ENCODE results near the gene DNMBP.

The DNMBP gene

DNA sequence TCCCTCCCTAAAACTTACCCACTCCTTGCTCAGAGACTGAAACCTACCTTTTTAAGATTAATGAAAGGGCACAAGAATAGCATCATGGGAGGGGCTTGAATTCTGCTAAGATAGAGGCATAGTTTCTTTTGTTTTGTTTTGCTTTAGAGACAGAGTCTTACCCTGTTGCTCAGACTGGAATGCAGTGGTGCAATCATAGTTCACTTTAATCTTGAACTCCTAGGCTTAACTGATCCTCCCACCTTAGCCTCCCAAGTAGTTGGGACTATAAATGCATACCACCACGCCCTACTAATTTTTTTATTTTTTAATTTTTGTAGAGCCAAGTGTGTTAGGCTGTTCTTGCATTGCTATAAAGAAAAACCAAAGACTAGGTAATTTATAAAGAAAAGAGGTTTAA, 17.7 kb upstream of the DNMBP start:
- POLR2A ChIA-PET = interaction anchor here (0.6 kb wide), 1 partner anchor 72 kb away, joined by 3 read pairs; no protein-coding TSS in a partner anchor
- WGBS (ENCODE audit: insufficient coverage) = no CpG with 5 or more reads among the region's 1 CpG
- Histone ChIP-seq H3K9me3 (ENCODE audit: control extremely low read depth in 1 of 5, control insufficient read depth in 4 of 5, insufficient read depth in 2 of 5, low read depth in 1 of 5, low read length in 4 of 5) (peaks cover 0 to 16% (median 9%) of the 10 kb centered on the region in 5 experiments), H3K27me3 (replicated peaks in 2 of 5; ENCODE audit: control insufficient read depth in 4 of 5, insufficient read depth in 5 of 5, low read length in 4 of 5) (no peaks in the 10 kb centered on the region), H3K4me1 (ENCODE audit: control extremely low read depth in 1 of 4, control insufficient read depth in 4 of 4, insufficient read depth in 4 of 4, low read length in 3 of 4) (no peaks in the 10 kb centered on the region), H3K27ac (ENCODE audit: insufficient read depth in 1 of 2, low read depth in 1 of 2, low read length in 2 of 2, poor library complexity in 1 of 2, severe bottlenecking in 2 of 2) (no peak overlapping the region), H3K4me3 (ENCODE audit: control insufficient read depth in 1 of 7, extremely low read depth in 1 of 7, insufficient read depth in 4 of 7, low read depth in 2 of 7, low read length in 6 of 7) (no peak overlapping the region), H3K36me3 (ENCODE audit: control insufficient read depth in 4 of 4, insufficient read depth in 4 of 4, low read length in 3 of 4) (no peaks in the 10 kb centered on the region)
- DNase-seq = no peak
- CTCF ChIA-PET = no interaction called here

DNA sequence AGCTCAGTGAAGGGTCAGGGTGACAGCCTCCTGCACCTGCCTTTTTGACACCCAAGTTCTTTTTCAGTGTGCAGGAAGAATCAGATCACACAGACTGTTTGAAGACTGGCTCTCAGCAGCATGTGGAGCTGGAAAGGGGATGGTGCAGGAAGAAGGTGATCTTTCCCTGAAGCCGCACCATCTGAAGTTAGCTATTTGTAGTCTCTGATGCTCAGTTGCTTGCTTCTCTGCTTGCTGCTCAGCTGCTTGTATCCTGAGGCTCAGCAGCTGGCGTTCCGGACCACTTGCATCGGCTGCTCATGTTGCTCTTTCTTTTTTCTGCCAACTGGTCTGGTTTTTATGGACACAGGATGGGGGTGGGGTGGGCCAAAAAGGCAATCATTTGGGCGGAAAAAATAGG, 15.8 kb upstream of the DNMBP start:
- H3K4me1 ChIP-seq (ENCODE audit: control extremely low read depth in 1 of 4, control insufficient read depth in 4 of 4, insufficient read depth in 4 of 4, low read length in 3 of 4) = no peaks in the 10 kb centered on the region
- no peak overlapping the region for H3K27ac ChIP-seq (ENCODE audit: insufficient read depth in 1 of 2, low read depth in 1 of 2, low read length in 2 of 2, poor library complexity in 1 of 2, severe bottlenecking in 2 of 2)
- POLR2A ChIA-PET = no interaction called here
- 95% methylated on average over 4 of the region's 5 CpGs for WGBS (ENCODE audit: insufficient coverage)
- no peak overlapping the region for H3K4me3 ChIP-seq (ENCODE audit: control insufficient read depth in 1 of 7, extremely low read depth in 1 of 7, insufficient read depth in 4 of 7, low read depth in 2 of 7, low read length in 6 of 7)
- no peak for DNase-seq
- peaks cover 0 to 16% (median 9%) of the 10 kb centered on the region in 5 experiments for H3K9me3 ChIP-seq (ENCODE audit: control extremely low read depth in 1 of 5, control insufficient read depth in 4 of 5, insufficient read depth in 2 of 5, low read depth in 1 of 5, low read length in 4 of 5)
- CTCF ChIA-PET = interaction anchor here (1.2 to 1.5 kb wide), 2 partner anchors 20 to 180 kb away, joined by 5 to 7 read pairs; no protein-coding TSS in a partner anchor
- H3K36me3 ChIP-seq (ENCODE audit: control insufficient read depth in 4 of 4, insufficient read depth in 4 of 4, low read length in 3 of 4) = no peaks in the 10 kb centered on the region
- no peaks in the 10 kb centered on the region for H3K27me3 ChIP-seq (replicated peaks in 2 of 5; ENCODE audit: control insufficient read depth in 4 of 5, insufficient read depth in 5 of 5, low read length in 4 of 5)

DNA sequence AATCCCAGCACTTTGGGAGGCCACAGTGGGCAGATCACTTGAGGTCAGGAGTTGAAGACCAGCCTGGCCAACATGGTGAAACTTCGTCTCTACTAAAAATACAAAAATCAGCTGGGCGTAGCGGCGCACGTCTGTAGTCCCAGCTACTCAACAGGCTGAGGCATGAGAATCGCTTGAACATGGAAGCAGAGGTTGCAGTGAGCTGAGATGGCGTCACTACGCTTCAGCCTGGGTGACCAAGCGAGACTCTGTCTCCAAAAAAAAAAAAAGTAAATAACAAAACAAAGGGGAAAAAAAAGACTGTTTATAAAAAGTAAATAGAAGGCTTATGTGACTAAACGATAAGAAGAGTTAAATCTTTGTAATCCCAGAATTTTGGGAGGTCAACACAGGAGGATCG, 15.0 kb upstream of the DNMBP start:
- 83% methylated on average over 8 of the region's 11 CpGs for WGBS (ENCODE audit: insufficient coverage)
- Histone ChIP-seq H3K27ac (ENCODE audit: insufficient read depth in 1 of 2, low read depth in 1 of 2, low read length in 2 of 2, poor library complexity in 1 of 2, severe bottlenecking in 2 of 2) (no peak overlapping the region), H3K4me3 (ENCODE audit: control insufficient read depth in 1 of 7, extremely low read depth in 1 of 7, insufficient read depth in 4 of 7, low read depth in 2 of 7, low read length in 6 of 7) (no peak overlapping the region), H3K27me3 (replicated peaks in 2 of 5; ENCODE audit: control insufficient read depth in 4 of 5, insufficient read depth in 5 of 5, low read length in 4 of 5) (no peaks in the 10 kb centered on the region), H3K9me3 (ENCODE audit: control extremely low read depth in 1 of 5, control insufficient read depth in 4 of 5, insufficient read depth in 2 of 5, low read depth in 1 of 5, low read length in 4 of 5) (peaks cover 0 to 16% (median 9%) of the 10 kb centered on the region in 5 experiments), H3K36me3 (ENCODE audit: control insufficient read depth in 4 of 4, insufficient read depth in 4 of 4, low read length in 3 of 4) (no peaks in the 10 kb centered on the region), H3K4me1 (ENCODE audit: control extremely low read depth in 1 of 4, control insufficient read depth in 4 of 4, insufficient read depth in 4 of 4, low read length in 3 of 4) (no peaks in the 10 kb centered on the region)
- DNase-seq = no peak
- POLR2A ChIA-PET = no interaction called here
- CTCF ChIA-PET = interaction anchor here (1.2 to 1.5 kb wide), 3 partner anchors 14 to 179 kb away, joined by 4 to 7 read pairs (median 5); no protein-coding TSS in a partner anchor

DNA sequence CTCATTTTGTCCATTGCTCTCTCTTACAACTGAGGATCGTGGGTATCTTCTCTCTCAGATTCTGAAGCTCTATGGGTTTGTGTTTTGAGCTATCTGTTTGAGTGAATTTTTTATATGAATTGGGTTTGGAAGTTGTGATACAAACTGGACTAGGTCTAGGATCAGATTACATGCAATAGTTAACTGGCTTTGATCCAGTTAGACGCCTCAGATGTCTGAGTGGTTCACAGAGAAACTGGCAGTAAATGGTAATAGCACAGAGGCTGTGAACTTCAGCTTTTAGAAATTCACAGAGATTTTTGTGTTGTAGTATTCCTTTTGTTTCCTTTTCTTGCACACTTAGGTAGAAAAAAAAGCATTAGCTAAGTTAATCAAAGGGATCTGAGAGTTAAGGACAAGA, 12.7 kb upstream of the DNMBP start:
- 86% methylated on average over 1 of the region's 2 CpGs for WGBS (ENCODE audit: insufficient coverage)
- DNase-seq = no peak
- Histone ChIP-seq H3K4me1 (ENCODE audit: control extremely low read depth in 1 of 4, control insufficient read depth in 4 of 4, insufficient read depth in 4 of 4, low read length in 3 of 4) (no peaks in the 10 kb centered on the region), H3K27ac (ENCODE audit: insufficient read depth in 1 of 2, low read depth in 1 of 2, low read length in 2 of 2, poor library complexity in 1 of 2, severe bottlenecking in 2 of 2) (no peak overlapping the region), H3K9me3 (ENCODE audit: control extremely low read depth in 1 of 5, control insufficient read depth in 4 of 5, insufficient read depth in 2 of 5, low read depth in 1 of 5, low read length in 4 of 5) (peaks cover 0 to 5% (median 0%) of the 10 kb centered on the region in 5 experiments), H3K36me3 (ENCODE audit: control insufficient read depth in 4 of 4, insufficient read depth in 4 of 4, low read length in 3 of 4) (no peaks in the 10 kb centered on the region), H3K27me3 (replicated peaks in 2 of 5; ENCODE audit: control insufficient read depth in 4 of 5, insufficient read depth in 5 of 5, low read length in 4 of 5) (no peaks in the 10 kb centered on the region), H3K4me3 (ENCODE audit: control insufficient read depth in 1 of 7, extremely low read depth in 1 of 7, insufficient read depth in 4 of 7, low read depth in 2 of 7, low read length in 6 of 7) (no peak overlapping the region)
- ChIA-PET CTCF (interaction anchor here (1.8 to 2.9 kb wide), 3 partner anchors 14 to 177 kb away, joined by 7 to 9 read pairs (median 7); no protein-coding TSS in a partner anchor), POLR2A (no interaction called here)

DNA sequence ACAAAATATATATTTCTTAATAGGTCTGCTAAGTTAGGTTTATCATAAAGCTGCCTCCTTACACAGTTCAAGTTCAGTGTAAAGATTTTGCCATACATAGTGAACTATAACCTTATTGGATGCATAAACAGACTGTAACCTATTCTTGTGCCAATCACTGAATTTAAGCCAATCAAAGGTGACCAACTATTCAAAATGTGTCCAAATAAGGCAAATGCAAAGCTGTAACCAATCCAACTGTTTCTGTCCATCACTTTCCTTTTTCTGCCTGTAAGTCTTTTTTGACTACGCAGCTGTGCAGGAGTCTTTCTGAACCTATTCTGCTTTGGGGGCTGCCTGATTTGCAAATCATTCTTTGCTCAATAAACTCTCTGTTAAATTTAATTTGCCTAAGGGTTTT, 11.6 kb upstream of the DNMBP start:
- POLR2A ChIA-PET = no interaction called here

DNA sequence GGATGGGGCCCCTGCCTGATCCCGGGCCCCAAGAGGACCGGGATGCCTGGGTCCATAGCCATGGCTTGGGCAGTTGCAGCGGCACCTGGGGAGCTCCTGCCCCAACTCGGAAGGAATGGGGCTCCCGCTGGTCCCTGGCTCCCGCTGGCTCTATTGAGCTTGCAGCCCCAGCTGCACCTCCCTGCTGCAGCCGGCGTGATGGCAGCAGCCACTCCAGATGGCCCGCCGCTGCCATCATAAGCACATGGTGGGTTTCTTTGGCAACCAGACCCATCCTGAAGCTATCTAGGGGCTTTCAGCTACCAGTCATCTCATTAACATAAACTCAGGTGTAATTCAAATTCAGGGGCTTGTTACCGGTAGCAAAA, 11.1 kb upstream of the DNMBP start:
- ChIA-PET CTCF (interaction anchor here (1.9 to 2.9 kb wide), 2 partner anchors 13 to 176 kb away, joined by 7 to 9 read pairs; no protein-coding TSS in a partner anchor), POLR2A (no interaction called here)
- no peaks in the 10 kb centered on the region for H3K36me3 ChIP-seq (ENCODE audit: control insufficient read depth in 4 of 4, insufficient read depth in 4 of 4, low read length in 3 of 4)
- no peak for DNase-seq
- no peaks in the 10 kb centered on the region for H3K4me1 ChIP-seq (ENCODE audit: control extremely low read depth in 1 of 4, control insufficient read depth in 4 of 4, insufficient read depth in 4 of 4, low read length in 3 of 4)
- 94% methylated on average over 9 of the region's 11 CpGs for WGBS (ENCODE audit: insufficient coverage)
- H3K27me3 ChIP-seq (replicated peaks in 2 of 5; ENCODE audit: control insufficient read depth in 4 of 5, insufficient read depth in 5 of 5, low read length in 4 of 5) = no peaks in the 10 kb centered on the region
- H3K27ac ChIP-seq (ENCODE audit: insufficient read depth in 1 of 2, low read depth in 1 of 2, low read length in 2 of 2, poor library complexity in 1 of 2, severe bottlenecking in 2 of 2) = no peak overlapping the region
- no peaks in the 10 kb centered on the region for H3K9me3 ChIP-seq (ENCODE audit: control extremely low read depth in 1 of 5, control insufficient read depth in 4 of 5, insufficient read depth in 2 of 5, low read depth in 1 of 5, low read length in 4 of 5)
- H3K4me3 ChIP-seq (ENCODE audit: control insufficient read depth in 1 of 7, extremely low read depth in 1 of 7, insufficient read depth in 4 of 7, low read depth in 2 of 7, low read length in 6 of 7) = no peak overlapping the region

More for the DNA sequence above, 11.6 kb upstream of the DNMBP start:
- Histone ChIP-seq H3K27me3 (replicated peaks in 2 of 5; ENCODE audit: control insufficient read depth in 4 of 5, insufficient read depth in 5 of 5, low read length in 4 of 5) (no peaks in the 10 kb centered on the region), H3K9me3 (ENCODE audit: control extremely low read depth in 1 of 5, control insufficient read depth in 4 of 5, insufficient read depth in 2 of 5, low read depth in 1 of 5, low read length in 4 of 5) (peaks cover 0 to under 1% (median 0%) of the 10 kb centered on the region in 5 experiments), H3K36me3 (ENCODE audit: control insufficient read depth in 4 of 4, insufficient read depth in 4 of 4, low read length in 3 of 4) (no peaks in the 10 kb centered on the region), H3K27ac (ENCODE audit: insufficient read depth in 1 of 2, low read depth in 1 of 2, low read length in 2 of 2, poor library complexity in 1 of 2, severe bottlenecking in 2 of 2) (no peak overlapping the region), H3K4me3 (ENCODE audit: control insufficient read depth in 1 of 7, extremely low read depth in 1 of 7, insufficient read depth in 4 of 7, low read depth in 2 of 7, low read length in 6 of 7) (no peak overlapping the region), H3K4me1 (ENCODE audit: control extremely low read depth in 1 of 4, control insufficient read depth in 4 of 4, insufficient read depth in 4 of 4, low read length in 3 of 4) (no peaks in the 10 kb centered on the region)
- no peak for DNase-seq
- 100% methylated on average over 1 of the region's 1 CpG for WGBS (ENCODE audit: insufficient coverage)
- CTCF ChIA-PET = interaction anchor here (1.8 to 2.9 kb wide), 3 partner anchors 13 to 176 kb away, joined by 7 to 9 read pairs (median 7); no protein-coding TSS in a partner anchor

DNA sequence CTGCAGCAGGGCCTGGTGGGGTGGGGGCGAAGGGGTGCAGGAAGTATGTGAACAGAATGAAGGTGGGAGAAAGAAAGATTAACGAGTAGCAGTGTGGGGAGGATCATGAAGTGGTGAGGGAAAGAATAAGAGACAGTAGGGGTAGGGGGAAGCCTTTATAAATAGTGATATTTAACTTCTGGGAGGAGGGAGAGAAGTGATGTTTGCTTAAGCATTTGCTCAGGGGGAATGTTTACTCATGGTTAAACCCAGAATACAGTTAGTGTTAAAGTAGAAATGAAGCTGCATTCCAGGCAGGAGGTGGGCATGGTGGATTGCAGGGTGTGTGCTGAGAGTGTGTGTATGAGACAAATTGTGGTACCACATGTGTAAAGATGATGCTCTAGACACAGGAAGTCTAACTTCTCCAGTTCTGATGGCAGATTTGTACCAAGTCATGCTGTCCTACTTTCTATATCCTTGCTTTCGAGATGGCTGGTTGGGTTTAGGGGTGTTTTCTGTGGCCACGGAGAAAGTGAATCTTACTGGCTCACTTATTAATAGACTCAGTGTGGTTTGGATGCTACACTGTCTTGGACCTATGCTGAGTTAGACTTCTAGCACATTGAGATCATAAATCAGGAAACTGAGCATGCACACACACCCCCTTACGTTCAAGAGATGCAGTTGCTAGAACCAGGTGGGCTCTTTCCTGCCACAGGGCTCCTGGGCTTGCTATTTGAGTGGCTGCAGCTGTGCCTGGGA, 10.6 kb upstream of the DNMBP start:
- WGBS (ENCODE audit: insufficient coverage) = 62% methylated on average over 4 of the region's 5 CpGs
- POLR2A ChIA-PET = no interaction called here
- H3K4me1 ChIP-seq (ENCODE audit: control extremely low read depth in 1 of 4, control insufficient read depth in 4 of 4, insufficient read depth in 4 of 4, low read length in 3 of 4) = no peaks in the 10 kb centered on the region

More for the DNA sequence above, 10.6 kb upstream of the DNMBP start:
- Histone ChIP-seq H3K4me3 (ENCODE audit: control insufficient read depth in 1 of 7, extremely low read depth in 1 of 7, insufficient read depth in 4 of 7, low read depth in 2 of 7, low read length in 6 of 7) (no peak overlapping the region), H3K27ac (ENCODE audit: insufficient read depth in 1 of 2, low read depth in 1 of 2, low read length in 2 of 2, poor library complexity in 1 of 2, severe bottlenecking in 2 of 2) (no peak overlapping the region), H3K27me3 (replicated peaks in 2 of 5; ENCODE audit: control insufficient read depth in 4 of 5, insufficient read depth in 5 of 5, low read length in 4 of 5) (no peaks in the 10 kb centered on the region), H3K9me3 (ENCODE audit: control extremely low read depth in 1 of 5, control insufficient read depth in 4 of 5, insufficient read depth in 2 of 5, low read depth in 1 of 5, low read length in 4 of 5) (no peaks in the 10 kb centered on the region), H3K36me3 (ENCODE audit: control insufficient read depth in 4 of 4, insufficient read depth in 4 of 4, low read length in 3 of 4) (no peaks in the 10 kb centered on the region)
- DNase-seq = peak in 1 of 3 donors; percentile 35
- CTCF ChIA-PET = no interaction called here

Measured in common myeloid progenitor, CD34-positive (primary cell).